Uterus (tissue), 4 donors: Measurements from ENCODE around the gene ABCC6. TPM values are rescaled to one million over a fixed set of nuclear protein-coding genes. Genes with fewer than 3 reads are reported as not detected.
A peak's percentile ranks its signal among the peaks of the same experiment; 100 is the strongest.

Source experiments
- DNase-seq, 2 donors: peaks; one replicate each; pipeline ENCODE4 v3.0.0-alpha.2; 2019 to 2020
- H3K27ac ChIP-seq, 2 donors: fragments of 200-600 bp; sonication (generic); 1 replicate in 1 of 2; 2 replicates in 1 of 2; pipeline ENCODE4 v1.5.1; 2016 to 2018
- H3K27me3 ChIP-seq, 2 donors: fragments of 200-600 bp; sonication (generic); one replicate each; pipeline ENCODE4 v1.5.1; 2018 to 2019; ENCODE audit warnings: control low read depth in 1 of 2
- H3K36me3 ChIP-seq, 2 donors: fragments of 200-600 bp; sonication (generic); one replicate each; pipeline ENCODE4 v1.5.1; 2019; ENCODE audit warnings: control low read depth in 1 of 2
- H3K4me1 ChIP-seq, 2 donors: fragments of 200-600 bp; sonication (generic); one replicate each; pipeline ENCODE4 v1.5.1; 2018 to 2019; ENCODE audit warnings: control low read depth in 1 of 2
- H3K4me3 ChIP-seq, 2 donors: fragments of 200-600 bp; sonication (generic); 1 replicate in 1 of 2; 2 replicates in 1 of 2; pipeline ENCODE4 v1.5.1; 2018 to 2019; ENCODE audit warnings: mild to moderate bottlenecking in 1 of 2
- H3K9me3 ChIP-seq, 2 donors: fragments of 200-600 bp; sonication (generic); one replicate each; pipeline ENCODE4 v1.5.1; 2019; ENCODE audit warnings: control low read depth in 1 of 2
- POLR2A ChIP-seq, 2 donors: fragments of 450-650 bp; IDR thresholded peaks; one replicate each; pipeline ENCODE4 v1.6.1; 2016; ENCODE audit warnings: antibody characterized with exemption in 2 of 2, mild to moderate bottlenecking in 1 of 2, moderate library complexity in 1 of 2
- intact Hi-C: fragments of 100-400 bp; cut with DNase I; formaldehyde crosslinking; loops from one replicate; pipeline ENCODE4 v1.15.1; 2023; ENCODE audit warnings: low total_unique reads
- total RNA-seq, 4 donors: library from RNA; depleted of rRNA in 3 of 4; stranded (reverse); fragments of >200 nt in 3 of 4; gene quantifications; one replicate each; pipeline versions ENCODE4 v1.1.0 to v1.2.4, GENCODE V29; 2014 to 2023
- TF ChIP-seq, protein P1 (sequence below), 4 experiments: fragments of 200-600 bp in 2 of 4; fragments of 450-650 bp in 2 of 4; sonication (generic) in 2 of 4; IDR thresholded peaks; one replicate each; pipeline ENCODE4 v1.5.1; 2016 to 2019; ENCODE audit warnings: antibody characterized with exemption in 4 of 4, mild to moderate bottlenecking in 2 of 4, moderate library complexity in 1 of 4
- donor health status: DM: yes; HTN: yes; CAD: no.

The ABCC6 gene
- total RNA-seq, 4 donors from 2014 or later = 0.29 to 7.6 (median 1.3) TPM; not detected in 1

DNA sequence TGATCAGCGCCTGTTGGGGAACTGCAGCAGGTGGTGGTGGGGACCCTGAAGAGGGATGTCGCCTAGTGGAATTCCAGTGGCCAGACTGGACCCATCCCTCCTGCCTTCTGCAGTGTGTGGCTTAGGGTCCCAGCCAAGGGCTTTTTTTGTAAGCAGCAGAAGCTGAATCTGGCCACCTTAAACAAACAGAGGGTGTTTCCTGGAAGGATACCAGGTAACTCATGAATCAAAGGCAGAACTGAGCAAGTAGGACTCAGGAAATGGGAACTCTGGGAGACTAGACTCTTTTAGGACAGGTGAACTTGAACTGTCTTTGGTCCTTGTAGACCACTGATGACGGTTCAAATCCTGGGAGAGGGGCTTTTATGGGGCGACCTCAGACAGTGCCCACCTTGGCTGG, 124.0 kb downstream of the ABCC6 start:
- Histone ChIP-seq H3K36me3 (no peaks in the 10 kb centered on the region), H3K4me1 (peaks cover 2 to 15% of the 10 kb centered on the region in 2 donors), H3K27ac (peak overlapping the region in 1 of 2 donors; percentile 11), H3K27me3 (no peaks in the 10 kb centered on the region), H3K9me3 (no peaks in the 10 kb centered on the region), H3K4me3 (no peak overlapping the region)
- DNase-seq = no peak
- no peak for TF ChIP-seq POLR2A (IDR thresholded peaks at IDR 0.05)
- TF ChIP-seq, protein P1, sequence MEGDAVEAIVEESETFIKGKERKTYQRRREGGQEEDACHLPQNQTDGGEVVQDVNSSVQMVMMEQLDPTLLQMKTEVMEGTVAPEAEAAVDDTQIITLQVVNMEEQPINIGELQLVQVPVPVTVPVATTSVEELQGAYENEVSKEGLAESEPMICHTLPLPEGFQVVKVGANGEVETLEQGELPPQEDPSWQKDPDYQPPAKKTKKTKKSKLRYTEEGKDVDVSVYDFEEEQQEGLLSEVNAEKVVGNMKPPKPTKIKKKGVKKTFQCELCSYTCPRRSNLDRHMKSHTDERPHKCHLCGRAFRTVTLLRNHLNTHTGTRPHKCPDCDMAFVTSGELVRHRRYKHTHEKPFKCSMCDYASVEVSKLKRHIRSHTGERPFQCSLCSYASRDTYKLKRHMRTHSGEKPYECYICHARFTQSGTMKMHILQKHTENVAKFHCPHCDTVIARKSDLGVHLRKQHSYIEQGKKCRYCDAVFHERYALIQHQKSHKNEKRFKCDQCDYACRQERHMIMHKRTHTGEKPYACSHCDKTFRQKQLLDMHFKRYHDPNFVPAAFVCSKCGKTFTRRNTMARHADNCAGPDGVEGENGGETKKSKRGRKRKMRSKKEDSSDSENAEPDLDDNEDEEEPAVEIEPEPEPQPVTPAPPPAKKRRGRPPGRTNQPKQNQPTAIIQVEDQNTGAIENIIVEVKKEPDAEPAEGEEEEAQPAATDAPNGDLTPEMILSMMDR (IDR thresholded peaks at IDR 0.05) = no peak
- intact Hi-C loops = no loop called here

Other genes with a start within 250 kb of the ABCC6 start
- gene NOMO3, start 9.0 kb upstream of the ABCC6 start, total RNA-seq = 10 to 100 TPM; 49.7 to 59.1 (median 55.3) TPM
- gene NPIPA7, start 155.6 kb upstream of the ABCC6 start, total RNA-seq = 10 to 100 TPM in 1 of 4 donors, 1 to 10 TPM in 1, not detected in 2; 2.1 to 12.6 TPM